ENCODE results near the gene NSUN2. TPM values are rescaled to one million over a fixed set of nuclear protein-coding genes. Genes with fewer than 3 reads are reported as not detected.
"Not testable (repeated sequence)": the region's sequence is repeated elsewhere in the genome, so short reads cannot be mapped to it uniquely, and the experiment has no call there.

NSUN2 gene
- total RNA-seq, 4 donors from 2014 or later = 27.5 to 134 (median 55.8) TPM

DNA sequence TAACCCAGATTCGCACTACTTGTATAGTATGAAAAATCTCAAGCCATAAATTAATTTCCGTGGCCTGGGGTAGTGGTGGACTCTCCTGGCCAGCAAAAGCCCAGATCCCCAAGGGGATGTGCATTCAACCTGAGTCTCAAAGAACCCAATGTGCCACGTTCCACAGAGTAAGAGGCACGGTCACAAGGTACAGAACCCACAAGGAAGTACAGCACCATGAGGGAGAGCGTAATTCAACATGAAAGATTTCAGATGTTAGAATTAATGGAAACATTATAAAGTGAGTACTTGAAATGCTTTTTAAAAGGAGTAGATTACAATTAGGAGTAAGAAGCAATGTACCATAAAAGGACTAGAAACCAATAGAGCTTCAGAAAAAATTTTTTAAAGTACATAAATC lies 23.8 kb upstream of the NSUN2 start:
- Histone ChIP-seq H3K27me3 (no peaks in the 10 kb centered on the region), H3K4me3 (no peak overlapping the region), H3K27ac (no peak overlapping the region), H3K9me3 (no peaks in the 10 kb centered on the region), H3K36me3 (peaks cover 0 to 32% (median 0%) of the 10 kb centered on the region in 3 donors), H3K4me1 (no peaks in the 10 kb centered on the region)
- TF ChIP-seq POLR2A (IDR thresholded peaks at IDR 0.05) = no peak
- TF ChIP-seq, protein P1, sequence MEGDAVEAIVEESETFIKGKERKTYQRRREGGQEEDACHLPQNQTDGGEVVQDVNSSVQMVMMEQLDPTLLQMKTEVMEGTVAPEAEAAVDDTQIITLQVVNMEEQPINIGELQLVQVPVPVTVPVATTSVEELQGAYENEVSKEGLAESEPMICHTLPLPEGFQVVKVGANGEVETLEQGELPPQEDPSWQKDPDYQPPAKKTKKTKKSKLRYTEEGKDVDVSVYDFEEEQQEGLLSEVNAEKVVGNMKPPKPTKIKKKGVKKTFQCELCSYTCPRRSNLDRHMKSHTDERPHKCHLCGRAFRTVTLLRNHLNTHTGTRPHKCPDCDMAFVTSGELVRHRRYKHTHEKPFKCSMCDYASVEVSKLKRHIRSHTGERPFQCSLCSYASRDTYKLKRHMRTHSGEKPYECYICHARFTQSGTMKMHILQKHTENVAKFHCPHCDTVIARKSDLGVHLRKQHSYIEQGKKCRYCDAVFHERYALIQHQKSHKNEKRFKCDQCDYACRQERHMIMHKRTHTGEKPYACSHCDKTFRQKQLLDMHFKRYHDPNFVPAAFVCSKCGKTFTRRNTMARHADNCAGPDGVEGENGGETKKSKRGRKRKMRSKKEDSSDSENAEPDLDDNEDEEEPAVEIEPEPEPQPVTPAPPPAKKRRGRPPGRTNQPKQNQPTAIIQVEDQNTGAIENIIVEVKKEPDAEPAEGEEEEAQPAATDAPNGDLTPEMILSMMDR (IDR thresholded peaks at IDR 0.05) = no peak
- no peak for DNase-seq

DNA sequence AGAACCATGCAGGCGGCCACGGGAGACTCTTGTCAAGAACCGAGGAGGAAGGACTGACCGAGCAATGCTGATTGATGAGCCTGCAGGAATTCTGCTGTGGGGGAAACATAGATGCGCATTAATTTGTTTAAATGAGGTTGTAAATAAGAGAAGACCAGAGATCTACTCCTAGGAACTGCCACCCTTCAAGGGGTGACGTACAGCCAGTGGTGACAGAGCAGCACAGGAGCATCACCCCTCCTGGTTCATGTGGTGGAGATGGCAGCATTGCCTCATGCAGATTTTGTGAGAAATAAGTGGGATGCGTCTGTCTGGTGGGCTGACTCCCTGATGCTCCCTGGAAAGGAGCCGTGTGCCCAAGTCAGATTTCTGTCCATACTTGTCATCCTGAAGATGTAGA lies 22.6 kb upstream of the NSUN2 start:
- no peak for DNase-seq
- Histone ChIP-seq H3K4me1 (no peaks in the 10 kb centered on the region), H3K27ac (no peak overlapping the region), H3K27me3 (no peaks in the 10 kb centered on the region), H3K36me3 (peaks cover 0 to 32% (median 0%) of the 10 kb centered on the region in 3 donors), H3K9me3 (no peaks in the 10 kb centered on the region), H3K4me3 (no peak overlapping the region)
- TF ChIP-seq, protein P1 (IDR thresholded peaks at IDR 0.05) = no peak
- TF ChIP-seq POLR2A (IDR thresholded peaks at IDR 0.05) = no peak

DNA sequence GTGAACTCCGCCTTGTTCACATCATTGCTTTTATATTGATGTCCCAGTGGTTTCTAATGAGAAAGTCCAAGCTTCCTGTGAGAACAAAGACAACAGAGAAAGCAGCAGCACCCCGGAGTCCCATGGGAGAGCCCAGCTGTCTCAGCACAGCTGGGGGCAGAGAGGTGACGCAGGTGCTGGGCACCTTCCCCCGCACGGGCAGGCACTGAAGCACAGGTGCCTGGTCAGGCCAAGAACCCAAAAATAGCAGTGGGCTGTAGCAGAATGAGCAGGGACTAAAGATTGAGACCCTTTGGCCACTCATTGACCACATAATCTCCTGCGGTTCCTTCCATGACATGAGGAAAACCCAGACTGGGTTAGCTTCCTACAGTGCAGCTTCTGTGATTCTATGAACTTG lies 19.2 kb upstream of the NSUN2 start:
- H3K9me3 ChIP-seq = no peaks in the 10 kb centered on the region
- TF ChIP-seq POLR2A (IDR thresholded peaks at IDR 0.05) = no peak
- TF ChIP-seq, protein P1 (IDR thresholded peaks at IDR 0.05) = no peak

DNA sequence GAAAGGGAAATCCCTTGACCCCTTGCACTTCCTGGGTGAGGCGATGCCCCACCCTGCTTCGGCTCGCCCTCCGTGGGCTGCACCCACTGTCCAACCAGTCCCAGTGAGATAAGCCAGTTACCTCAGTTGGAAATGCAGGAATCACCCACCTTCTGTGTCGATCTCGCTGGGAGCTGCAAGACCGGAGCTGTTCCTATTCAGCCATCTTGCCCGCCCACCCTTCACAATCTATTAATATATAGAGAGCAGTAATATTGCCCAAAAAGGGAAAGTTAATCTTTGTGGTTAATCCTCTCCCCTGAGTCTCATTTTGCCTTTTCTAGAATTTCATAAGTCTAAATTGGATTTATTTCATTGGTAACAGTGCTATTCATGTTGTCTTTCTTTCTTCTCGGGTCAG lies 16.8 kb upstream of the NSUN2 start:
- Histone ChIP-seq H3K9me3 (no peaks in the 10 kb centered on the region), H3K27ac (no peak overlapping the region), H3K27me3 (no peaks in the 10 kb centered on the region), H3K4me1 (no peaks in the 10 kb centered on the region), H3K36me3 (peaks cover 0 to 5% (median 0%) of the 10 kb centered on the region in 3 donors), H3K4me3 (no peak overlapping the region)
- TF ChIP-seq, protein P1 (IDR thresholded peaks at IDR 0.05) = no peak
- no peak for TF ChIP-seq POLR2A (IDR thresholded peaks at IDR 0.05)
- DNase-seq = no peak

More for the DNA sequence above, 19.2 kb upstream of the NSUN2 start:
- Histone ChIP-seq H3K27ac (no peak overlapping the region), H3K27me3 (no peaks in the 10 kb centered on the region), H3K36me3 (peaks cover 0 to 25% (median 0%) of the 10 kb centered on the region in 3 donors), H3K4me3 (no peak overlapping the region), H3K4me1 (no peaks in the 10 kb centered on the region)
- DNase-seq = peak in 2 of 3 donors; percentile 55 to 63

DNA sequence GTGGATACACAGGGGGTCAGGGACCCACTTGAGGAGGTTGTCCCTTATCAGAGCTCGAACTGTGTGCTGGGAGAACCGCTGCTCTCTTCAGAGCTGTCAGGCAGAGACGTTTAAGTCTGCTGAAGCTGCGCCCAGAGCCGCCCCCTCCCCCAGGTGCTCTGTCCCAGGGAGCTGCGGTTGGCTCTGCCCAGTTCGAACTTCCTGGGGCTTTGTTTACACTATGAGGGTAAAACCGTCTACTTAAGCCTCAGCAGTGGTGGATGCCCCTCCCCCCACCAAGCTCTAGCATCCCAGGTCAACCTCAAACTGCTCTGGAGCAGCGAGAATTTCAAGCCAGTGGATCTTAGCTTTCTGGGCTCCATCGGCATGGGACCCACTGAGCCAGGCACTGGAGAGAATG lies 16.3 kb upstream of the NSUN2 start:
- TF ChIP-seq, protein P1 (IDR thresholded peaks at IDR 0.05) = no peak
- no peak for TF ChIP-seq POLR2A (IDR thresholded peaks at IDR 0.05)
- Histone ChIP-seq H3K4me1 (no peaks in the 10 kb centered on the region), H3K27ac (no peak overlapping the region), H3K4me3 (no peak overlapping the region), H3K9me3 (no peaks in the 10 kb centered on the region), H3K27me3 (no peaks in the 10 kb centered on the region), H3K36me3 (peaks cover 0 to 5% (median 0%) of the 10 kb centered on the region in 3 donors)
- DNase-seq = peak in 1 of 3 donors; percentile 24

DNA sequence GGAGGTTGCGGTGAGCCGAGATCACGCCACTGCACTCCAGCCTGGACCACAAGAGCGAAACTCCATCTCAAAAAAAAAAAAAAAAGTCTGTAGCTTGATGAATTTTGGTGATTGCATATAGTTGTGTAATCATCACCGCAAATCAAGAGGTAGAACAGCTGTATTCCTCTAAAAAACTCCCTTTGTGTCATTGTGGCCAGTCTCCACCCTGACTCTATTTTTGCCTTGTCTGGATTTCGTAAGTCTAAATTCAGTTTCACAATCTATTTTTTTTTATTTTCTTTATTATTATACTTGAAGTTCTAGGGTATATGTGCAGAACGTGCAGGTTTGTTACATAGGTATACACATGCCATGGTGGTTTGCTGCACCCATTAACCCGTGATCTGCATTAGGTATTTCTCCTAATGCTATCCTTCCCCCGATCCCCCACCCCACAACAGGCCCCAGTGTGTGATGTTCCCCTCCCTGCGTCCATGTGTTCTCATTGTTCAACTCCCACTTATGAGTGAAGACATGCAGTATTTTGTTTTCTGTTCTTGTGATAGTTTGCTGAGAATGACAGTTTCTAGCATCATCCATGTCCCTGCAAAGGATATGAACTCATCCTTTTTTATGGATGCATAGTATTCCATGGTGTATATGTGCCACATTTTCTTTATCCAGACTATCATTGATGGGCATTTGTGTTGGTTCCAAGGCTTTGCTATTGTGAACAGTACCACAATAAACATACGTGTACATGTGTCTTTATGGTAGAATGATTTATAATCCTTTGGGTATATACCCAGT lies 12.9 kb upstream of the NSUN2 start:
- DNase-seq, H3K27me3 ChIP-seq, H3K27ac ChIP-seq, H3K9me3 ChIP-seq, H3K4me3 ChIP-seq, H3K4me1 ChIP-seq, H3K36me3 ChIP-seq: not testable (repeated sequence)
